IPS DF 6.9 (cell line): ENCODE results near the gene HOXA5.

Experiments used
- DNase-seq: peaks from one replicate; pipeline ENCODE4 v3.0.0-alpha.2; 2013; ENCODE audit warnings: low read depth, low spot score
- H3K27ac ChIP-seq: one replicate; pipeline ENCODE4 v1.5.1; 2013; ENCODE audit warnings: low read length, control low read depth
- H3K27me3 ChIP-seq: 2 replicates; pipeline ENCODE4 v1.6.1; 2013; ENCODE audit warnings: mild to moderate bottlenecking, low read length; ENCODE audit not compliant: control insufficient read depth, insufficient read depth
- H3K36me3 ChIP-seq: 2 replicates; pipeline ENCODE4 v1.6.1; 2013; ENCODE audit warnings: low read length; ENCODE audit not compliant: control insufficient read depth, insufficient read depth
- H3K4me1 ChIP-seq: 2 replicates; pipeline ENCODE4 v1.6.1; 2013; ENCODE audit warnings: low read length; ENCODE audit not compliant: control insufficient read depth, insufficient read depth
- H3K4me3 ChIP-seq: 2 replicates; pipeline ENCODE4 v1.5.1; 2013; ENCODE audit warnings: mild to moderate bottlenecking, low read length
- H3K9me3 ChIP-seq: 2 replicates; pipeline ENCODE4 v1.6.1; 2013; ENCODE audit warnings: low read length, inconsistent platforms; ENCODE audit not compliant: control insufficient read depth, insufficient read depth
- WGBS: extraction: QIAGEN DNeasy Blood & Tissue Kit; methylation state at CpG from one replicate; pipeline ENCODE4 v1.1.7; 2013; ENCODE audit warnings: mixed read lengths, missing lambda C conversion rate; ENCODE audit not compliant: insufficient read length, insufficient coverage; 5-methylcytosine and 5-hydroxymethylcytosine counted together

Gene HOXA5

DNA sequence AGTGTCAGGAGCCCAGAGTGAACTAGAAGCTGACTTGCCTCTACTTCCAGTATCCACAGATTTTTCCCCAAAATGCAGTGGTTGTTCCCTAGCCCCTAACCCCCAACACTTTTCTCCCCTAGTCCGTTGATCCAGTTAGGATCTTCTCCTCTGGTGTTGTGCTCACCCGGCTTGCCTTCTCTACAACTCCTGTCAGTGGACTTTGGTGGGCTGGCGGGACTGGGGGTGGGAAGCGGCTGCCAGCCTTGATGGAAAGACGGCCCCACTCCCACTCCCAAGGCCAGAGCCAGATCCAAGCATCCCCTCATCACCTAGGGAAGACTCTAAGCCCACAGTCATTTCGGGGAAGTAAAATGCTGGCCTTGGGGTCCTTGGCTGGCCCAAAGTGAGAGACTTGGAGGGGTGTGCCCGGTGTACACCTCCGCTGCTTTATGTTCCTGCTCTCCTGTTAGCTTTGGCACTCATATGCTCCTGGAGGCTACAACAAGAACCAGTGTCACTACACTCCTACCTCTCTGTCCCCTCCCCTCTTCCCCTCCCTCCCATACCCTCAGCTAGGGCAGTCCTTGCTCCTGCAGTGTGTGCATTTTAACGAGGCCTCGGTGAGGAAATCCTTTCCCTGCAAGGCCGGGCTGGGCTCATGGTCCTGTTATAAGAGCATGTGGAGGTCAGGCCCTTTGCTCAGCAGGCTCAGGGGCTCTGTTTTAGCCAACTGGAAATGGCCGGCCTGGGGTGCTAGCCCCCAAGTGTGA is 31.6 kb upstream of the HOXA5 start:
- no peaks in the 10 kb centered on the region for H3K36me3 ChIP-seq
- WGBS = no CpG with 5 or more reads among the region's 12 CpGs
- H3K4me3 ChIP-seq = no peak overlapping the region
- no peak overlapping the region for H3K27ac ChIP-seq
- peaks cover 92% of the 10 kb centered on the region for H3K27me3 ChIP-seq
- H3K9me3 ChIP-seq = no peaks in the 10 kb centered on the region
- peaks cover 4% of the 10 kb centered on the region; the same call in 1 of the 2 replicates for H3K4me1 ChIP-seq
- no peak for DNase-seq

- DNase-seq = no peak
- no peak within 1 kb of the TSS for H3K27ac ChIP-seq
These were observed 30.7 kb upstream of the HOXA5 start, which contains the start of gene HOXA10 for GRCh38 chr7:27173956-27174873. Gene HOXA10 (minus strand): TSS chr7:27174320. CDS start chr7:27174306, 14 bp downstream.

DNA sequence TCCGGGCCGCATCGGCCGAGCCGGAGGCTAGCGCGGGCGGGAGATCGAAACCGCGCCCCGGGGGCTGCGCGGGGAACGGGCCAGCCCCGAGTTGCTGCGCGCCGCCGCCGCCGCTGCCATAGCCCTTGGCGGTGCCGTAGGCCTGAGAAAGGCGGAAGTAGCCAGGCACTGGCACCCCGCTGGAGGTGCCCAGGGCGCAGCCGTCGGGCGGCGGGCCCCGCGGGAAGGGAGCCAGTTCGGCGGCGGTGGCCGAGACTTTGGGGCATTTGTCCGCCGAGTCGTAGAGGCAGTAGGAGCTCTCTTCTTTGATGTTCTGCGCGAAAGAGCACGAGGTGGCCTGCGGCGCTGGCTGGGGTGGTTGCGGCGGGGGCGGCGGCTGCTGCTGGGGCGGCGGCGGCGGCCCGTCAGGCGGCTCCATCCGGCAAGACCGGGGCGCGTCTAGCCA is 30.1 kb upstream of the HOXA5 start:
- Histone ChIP-seq H3K4me1 (peaks cover 4% of the 10 kb centered on the region; the same call in 1 of the 2 replicates), H3K27ac (no peak overlapping the region), H3K9me3 (no peaks in the 10 kb centered on the region), H3K36me3 (no peaks in the 10 kb centered on the region), H3K27me3 (peaks cover 92% of the 10 kb centered on the region), H3K4me3 (no peak overlapping the region; the same call in 1 of the 2 replicates)
- DNase-seq = no peak
- no CpG with 5 or more reads among the region's 59 CpGs for WGBS

More at GRCh38 chr7:27173956-27174873, 30.7 kb upstream of the HOXA5 start, which contains the start of gene HOXA10:
- H3K9me3 ChIP-seq = no peaks in the 10 kb centered on the region
- H3K27me3 ChIP-seq = peaks cover 92% of the 10 kb centered on the region
- H3K36me3 ChIP-seq = no peaks in the 10 kb centered on the region
- WGBS = no CpG with 5 or more reads among the region's 82 CpGs
- peaks cover 4% of the 10 kb centered on the region; the same call in 1 of the 2 replicates for H3K4me1 ChIP-seq
- no peak within 1 kb of the TSS; the same call in 1 of the 2 replicates for H3K4me3 ChIP-seq

DNA sequence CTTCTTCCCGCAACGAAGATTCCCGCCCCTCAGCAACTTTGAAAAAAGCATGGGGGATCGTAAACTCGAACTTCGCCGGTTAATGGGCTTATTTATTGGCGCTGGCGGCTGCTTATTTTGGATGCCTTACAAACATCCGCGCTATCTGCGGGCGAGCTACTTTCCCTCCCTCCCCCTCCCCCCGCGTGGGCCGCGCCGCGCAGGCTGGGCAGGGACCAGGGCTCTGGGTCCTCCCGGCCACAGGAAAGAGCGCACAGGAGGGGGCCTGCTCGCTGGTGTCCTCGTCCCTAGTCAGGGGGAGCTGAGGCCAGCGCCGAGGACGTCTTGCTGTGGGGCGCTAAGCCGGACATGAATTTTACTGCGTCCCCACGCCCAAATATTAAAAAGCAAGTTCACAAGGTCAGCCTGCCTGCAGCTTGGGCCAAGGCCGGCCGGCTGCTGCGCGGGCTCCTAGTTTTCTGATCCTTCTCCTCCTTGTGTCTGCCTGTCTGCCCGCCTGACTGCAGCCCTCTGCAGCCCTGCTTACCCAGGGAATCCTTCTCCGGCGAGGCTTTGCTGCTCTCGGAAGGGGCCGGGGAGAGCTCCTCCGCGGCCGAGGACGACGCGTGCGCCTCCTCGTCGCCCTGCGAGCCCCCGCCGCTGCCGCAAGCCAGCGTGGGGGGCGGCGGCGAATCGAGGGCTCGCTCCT is 29.5 kb upstream of the HOXA5 start:
- H3K4me3 ChIP-seq = no peak overlapping the region
- no peak overlapping the region for H3K27ac ChIP-seq
- WGBS = no CpG with 5 or more reads among the region's 58 CpGs

DNA sequence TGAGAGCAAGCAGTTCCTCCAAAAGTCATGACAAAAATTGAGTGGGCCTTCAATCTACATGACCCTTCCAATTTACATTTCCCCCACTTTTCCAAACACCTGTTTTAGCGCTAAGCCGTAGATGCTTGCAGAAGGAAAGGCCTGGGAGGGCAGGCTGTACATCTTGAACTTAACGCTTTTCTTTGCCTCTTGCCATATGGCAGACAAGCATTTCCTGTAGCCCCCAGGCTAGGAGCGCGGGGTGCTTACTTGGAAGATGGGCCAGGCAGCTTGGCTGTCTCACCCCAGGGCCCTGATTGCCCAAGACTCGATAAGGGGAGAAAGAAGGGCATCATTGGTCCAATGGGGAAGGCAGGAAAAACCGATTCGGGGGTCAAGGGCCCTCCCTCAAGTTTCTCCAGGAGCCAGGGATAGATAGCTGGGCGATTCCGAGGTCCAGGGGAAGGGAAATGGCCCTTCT is 28.9 kb upstream of the HOXA5 start:
- peaks cover 4% of the 10 kb centered on the region; the same call in 1 of the 2 replicates for H3K4me1 ChIP-seq
- H3K9me3 ChIP-seq = no peaks in the 10 kb centered on the region
- no peaks in the 10 kb centered on the region for H3K36me3 ChIP-seq
- H3K27me3 ChIP-seq = peaks cover 92% of the 10 kb centered on the region
- no peak overlapping the region for H3K27ac ChIP-seq
- no peak for DNase-seq
- no CpG with 5 or more reads among the region's 10 CpGs for WGBS
- no peak overlapping the region for H3K4me3 ChIP-seq

More for the DNA sequence above, 29.5 kb upstream of the HOXA5 start:
- H3K4me1 ChIP-seq = peaks cover 4% of the 10 kb centered on the region; the same call in 1 of the 2 replicates
- peaks cover 92% of the 10 kb centered on the region for H3K27me3 ChIP-seq
- no peak for DNase-seq
- H3K36me3 ChIP-seq = no peaks in the 10 kb centered on the region
- no peaks in the 10 kb centered on the region for H3K9me3 ChIP-seq

DNA sequence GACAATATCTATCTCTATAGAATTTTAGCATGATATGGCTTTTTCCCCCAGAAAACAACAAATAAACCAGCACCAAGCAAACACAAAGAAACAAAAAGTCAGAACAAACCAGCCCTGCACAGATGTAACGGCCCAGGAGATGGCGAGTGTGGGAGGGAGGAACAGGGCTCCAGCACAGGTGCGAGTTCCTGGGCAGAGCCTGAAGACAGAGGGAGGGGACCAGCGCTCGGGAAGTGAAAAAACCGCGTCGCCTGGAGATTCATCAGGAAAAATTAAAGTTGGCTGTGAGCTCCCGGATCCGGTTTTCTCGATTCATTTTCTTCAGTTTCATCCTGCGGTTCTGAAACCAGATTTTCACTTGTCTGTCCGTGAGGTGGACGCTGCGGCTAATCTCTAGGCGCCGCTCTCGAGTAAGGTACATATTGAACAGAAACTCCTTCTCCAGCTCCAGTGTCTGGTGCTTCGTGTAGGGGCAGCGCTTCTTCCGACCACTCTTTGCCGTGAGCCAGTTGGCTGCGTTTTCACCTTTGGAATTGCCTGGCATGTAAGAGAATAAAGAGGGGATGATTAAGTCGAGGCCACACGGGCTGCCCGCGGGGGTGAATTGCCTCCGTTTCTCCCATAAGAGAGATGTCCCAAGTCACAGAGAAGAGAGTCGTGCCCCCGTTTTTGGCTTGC is 28.3 kb upstream of the HOXA5 start:
- WGBS = no CpG with 5 or more reads among the region's 30 CpGs
- no peak for DNase-seq
- H3K4me3 ChIP-seq = no peak overlapping the region
- H3K4me1 ChIP-seq = peaks cover 4% of the 10 kb centered on the region; the same call in 1 of the 2 replicates
- no peak overlapping the region for H3K27ac ChIP-seq
- H3K36me3 ChIP-seq = no peaks in the 10 kb centered on the region
- H3K9me3 ChIP-seq = no peaks in the 10 kb centered on the region
- peaks cover 92% of the 10 kb centered on the region for H3K27me3 ChIP-seq

DNA sequence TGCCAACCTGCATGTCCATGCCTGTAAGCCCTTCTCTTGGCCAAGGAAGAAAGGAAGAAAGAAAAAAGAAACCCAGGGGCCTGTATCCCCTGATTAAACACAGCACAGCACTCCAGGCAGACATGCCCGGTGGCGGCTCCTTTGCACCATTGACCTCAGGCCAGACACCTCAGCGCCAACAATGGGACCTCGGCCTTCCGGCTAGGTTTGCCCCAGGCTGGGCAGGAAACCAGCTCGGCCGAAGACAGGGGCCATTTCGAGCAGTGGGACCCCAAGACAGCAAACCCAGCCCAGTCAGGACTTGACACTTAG is 27.8 kb upstream of the HOXA5 start:
- no peak for DNase-seq
- no peak overlapping the region for H3K4me3 ChIP-seq
- H3K36me3 ChIP-seq = no peaks in the 10 kb centered on the region
- H3K27ac ChIP-seq = no peak overlapping the region
- H3K9me3 ChIP-seq = no peaks in the 10 kb centered on the region
- peaks cover 92% of the 10 kb centered on the region for H3K27me3 ChIP-seq
- H3K4me1 ChIP-seq = peaks cover 4% of the 10 kb centered on the region; the same call in 1 of the 2 replicates
- WGBS = no CpG with 5 or more reads among the region's 8 CpGs

DNA sequence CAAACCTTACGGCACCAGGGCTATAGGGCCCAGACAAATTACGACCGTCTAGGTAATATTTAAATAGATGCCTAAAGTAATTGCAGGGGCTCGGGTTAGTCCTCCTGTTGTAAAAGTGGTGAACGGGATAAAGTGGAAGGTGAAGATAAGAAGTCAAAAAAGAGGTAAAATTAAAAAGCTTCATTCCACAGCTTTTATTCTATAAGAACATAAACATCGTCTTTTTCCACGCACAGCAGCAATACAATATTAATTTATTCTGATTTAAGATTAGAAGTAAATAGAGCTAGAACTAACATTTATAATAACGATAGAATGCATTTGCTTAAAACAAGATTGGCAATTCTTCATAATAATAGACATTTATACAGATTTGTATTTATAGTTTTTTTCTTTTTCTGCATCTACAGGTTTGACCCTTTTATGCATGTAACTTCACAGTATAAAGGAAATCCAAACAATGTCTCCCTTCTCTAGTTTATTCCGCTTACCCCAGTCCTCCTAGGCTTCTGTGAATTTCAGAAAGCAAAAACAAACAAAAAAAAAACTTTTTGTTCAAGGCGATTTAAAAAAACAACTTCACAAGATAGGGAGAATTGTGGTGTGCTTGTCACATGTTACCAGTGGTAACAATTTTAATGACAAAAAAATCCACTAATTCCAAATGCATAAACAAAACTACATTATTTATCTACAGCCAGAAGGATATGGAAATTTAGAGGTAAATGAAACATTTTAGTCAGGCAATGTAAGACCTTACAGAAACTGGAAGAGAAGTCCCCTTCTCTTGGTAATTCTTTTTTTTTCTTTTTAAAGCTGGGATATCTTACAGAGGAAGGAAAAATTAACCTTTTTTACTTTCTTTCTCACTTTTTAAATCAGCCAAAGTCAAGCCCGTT is 27.2 kb upstream of the HOXA5 start:
- H3K9me3 ChIP-seq = no peaks in the 10 kb centered on the region
- no peak overlapping the region for H3K4me3 ChIP-seq
- no peak overlapping the region for H3K27ac ChIP-seq
- peaks cover 4% of the 10 kb centered on the region; the same call in 1 of the 2 replicates for H3K4me1 ChIP-seq
- no CpG with 5 or more reads among the region's 11 CpGs for WGBS
- no peaks in the 10 kb centered on the region for H3K36me3 ChIP-seq
- peaks cover 92% of the 10 kb centered on the region for H3K27me3 ChIP-seq
- DNase-seq = no peak
